Endodermal cell (in vitro differentiated cells): ENCODE data around the gene KRTAP4-6. TPM values are rescaled to one million over a fixed set of nuclear protein-coding genes. Genes with fewer than 3 reads are reported as not detected.
"Not testable (repeated sequence)": the region's sequence is repeated elsewhere in the genome, so short reads cannot be mapped to it uniquely, and the experiment has no call there.

Source experiments
- DNase-seq: peaks from one replicate; pipeline ENCODE4 v3.0.0-alpha.2; 2017
- H3K27ac ChIP-seq: 2 replicates; pipeline ENCODE4 v1.5.1; 2013; ENCODE audit warnings: mild to moderate bottlenecking, low read depth, low read length, moderate library complexity
- H3K27me3 ChIP-seq: 2 replicates; pipeline ENCODE4 v1.6.1; 2013; ENCODE audit warnings: mild to moderate bottlenecking, low read length, moderate library complexity; ENCODE audit not compliant: insufficient read depth, control insufficient read depth, poor library complexity, severe bottlenecking
- H3K36me3 ChIP-seq: 2 replicates; pipeline ENCODE4 v1.7.0; 2013; ENCODE audit warnings: mild to moderate bottlenecking, low read length, moderate library complexity; ENCODE audit not compliant: control insufficient read depth, insufficient read depth
- H3K4me1 ChIP-seq: one replicate; pipeline ENCODE4 v1.7.0; 2013; ENCODE audit warnings: low read length; ENCODE audit not compliant: control insufficient read depth, insufficient read depth
- H3K4me3 ChIP-seq: 2 replicates; pipeline ENCODE4 v1.5.1; 2013; ENCODE audit warnings: mild to moderate bottlenecking, low read length, moderate library complexity
- H3K9ac ChIP-seq: 2 replicates; pipeline ENCODE4 v1.6.1; 2013; ENCODE audit warnings: mild to moderate bottlenecking, low read length, moderate library complexity; ENCODE audit not compliant: poor library complexity, severe bottlenecking; ENCODE audit errors: extremely low read depth
- H3K9me3 ChIP-seq: 2 replicates; pipeline ENCODE4 v1.6.1; 2013; ENCODE audit warnings: mild to moderate bottlenecking, low read length, moderate library complexity; ENCODE audit not compliant: control insufficient read depth
- H3K27ac Mint-ChIP-seq: 2 replicates; pipeline ENCODE4 v1.8.0; 2020; ENCODE audit warnings: mixed read lengths
- H3K27me3 Mint-ChIP-seq: 2 replicates; pipeline ENCODE4 v1.8.0; 2021; ENCODE audit warnings: mild to moderate bottlenecking, mixed read lengths; ENCODE audit not compliant: insufficient read depth
- H3K36me3 Mint-ChIP-seq: 2 replicates; pipeline ENCODE4 v1.8.0; 2020; ENCODE audit warnings: low read depth, mixed read lengths
- H3K4me1 Mint-ChIP-seq: 2 replicates; pipeline ENCODE4 v1.8.0; 2020; ENCODE audit warnings: mixed read lengths
- H3K4me3 Mint-ChIP-seq: 2 replicates; pipeline ENCODE4 v1.8.0; 2020; ENCODE audit warnings: mild to moderate bottlenecking, moderate library complexity, mixed read lengths
- H3K9me3 Mint-ChIP-seq: 2 replicates; pipeline ENCODE4 v1.8.0; 2020; ENCODE audit warnings: mild to moderate bottlenecking, mixed read lengths
- WGBS, 2 experiments: methylation state at CpG; one replicate each; pipeline versions ENCODE4 v1.1.5 to v1.1.7; 2013; ENCODE audit warnings: missing lambda C conversion rate in 2 of 2, mixed read lengths in 1 of 2; ENCODE audit not compliant: insufficient coverage in 1 of 2, insufficient read length in 1 of 2; 5-methylcytosine and 5-hydroxymethylcytosine counted together
- long read RNA-seq, 4 experiments: library from polyadenylated mRNA in 2 of 4; library from RNA in 1 of 4; library from capped mRNA in 1 of 4; stranded (forward) in 3 of 4; unstranded in 1 of 4; transcript quantifications; one replicate each; pipeline ENCODE4 v2.0.0, GENCODE V29; 2020 to 2021; ENCODE audit warnings: inconsistent platforms in 1 of 4
- polyA plus RNA-seq, 2 experiments: library from polyadenylated mRNA; stranded (reverse); fragments of 50-300 nt; gene quantifications; one replicate each; pipeline ENCODE4 v1.2.3, GENCODE V29; 2013
- total RNA-seq, 2 donors: library from RNA; stranded (reverse); fragmentation: NEBNext Ultra II Directional in 1 of 2; extraction: Animal tissue kit (Norgen Biotek cat#: 25700) in 1 of 2; gene quantifications; 2 replicates in 1 of 2; 3 replicates in 1 of 2; pipeline ENCODE4 v1.2.1, GENCODE V29; 2021
- TF ChIP-seq, protein P1 (sequence below): fragments of 200-600 bp; sonication (generic); conservative IDR thresholded peaks from 2 replicates; pipeline ENCODE4 v1.5.0; 2021; ENCODE audit warnings: antibody characterized with exemption, mild to moderate bottlenecking

The KRTAP4-6 gene
- not detected for total RNA-seq
- not detected for polyA plus RNA-seq (2013, experiment 1 of 2)
- not detected for polyA plus RNA-seq (2013, experiment 2 of 2)
- long read RNA-seq, experiment 1: 0 reads
- long read RNA-seq, experiment 2: 0 reads
- long read RNA-seq, experiment 3: 0 reads
- long read RNA-seq, experiment 4: 0 reads

GRCh38 chr17:41140360-41141131 lies at the start of gene KRTAP4-6:
Gene KRTAP4-6, minus strand, starts transcription at chr17:41140544. Its CDS starts 57 bp downstream, at chr17:41140487.
- H3K36me3 ChIP-seq: no peaks in the 10 kb centered on the region
- H3K27ac ChIP-seq: no peak within 1 kb of the TSS
- Mint-ChIP-seq H3K27ac (no peak within 1 kb of the TSS), H3K4me3 (no peak within 1 kb of the TSS), H3K4me1 (no peaks in the 10 kb centered on the region), H3K36me3 (peaks cover 2% of the 10 kb centered on the region), H3K27me3 (peaks cover 3% of the 10 kb centered on the region), H3K9me3 (peaks cover 41% of the 10 kb centered on the region)
- TF ChIP-seq, protein P1, sequence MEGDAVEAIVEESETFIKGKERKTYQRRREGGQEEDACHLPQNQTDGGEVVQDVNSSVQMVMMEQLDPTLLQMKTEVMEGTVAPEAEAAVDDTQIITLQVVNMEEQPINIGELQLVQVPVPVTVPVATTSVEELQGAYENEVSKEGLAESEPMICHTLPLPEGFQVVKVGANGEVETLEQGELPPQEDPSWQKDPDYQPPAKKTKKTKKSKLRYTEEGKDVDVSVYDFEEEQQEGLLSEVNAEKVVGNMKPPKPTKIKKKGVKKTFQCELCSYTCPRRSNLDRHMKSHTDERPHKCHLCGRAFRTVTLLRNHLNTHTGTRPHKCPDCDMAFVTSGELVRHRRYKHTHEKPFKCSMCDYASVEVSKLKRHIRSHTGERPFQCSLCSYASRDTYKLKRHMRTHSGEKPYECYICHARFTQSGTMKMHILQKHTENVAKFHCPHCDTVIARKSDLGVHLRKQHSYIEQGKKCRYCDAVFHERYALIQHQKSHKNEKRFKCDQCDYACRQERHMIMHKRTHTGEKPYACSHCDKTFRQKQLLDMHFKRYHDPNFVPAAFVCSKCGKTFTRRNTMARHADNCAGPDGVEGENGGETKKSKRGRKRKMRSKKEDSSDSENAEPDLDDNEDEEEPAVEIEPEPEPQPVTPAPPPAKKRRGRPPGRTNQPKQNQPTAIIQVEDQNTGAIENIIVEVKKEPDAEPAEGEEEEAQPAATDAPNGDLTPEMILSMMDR: no peak
- no peak within 1 kb of the TSS for H3K9ac ChIP-seq
- H3K4me1 ChIP-seq: no peaks in the 10 kb centered on the region
- DNase-seq: no peak
- peaks cover 5% of the 10 kb centered on the region for H3K9me3 ChIP-seq
- WGBS, 2 experiments: 55 to 86% methylated on average over 2 to 6 of the region's 6 CpGs
- H3K27me3 ChIP-seq: no peaks in the 10 kb centered on the region
- H3K4me3 ChIP-seq: no peak within 1 kb of the TSS

DNA sequence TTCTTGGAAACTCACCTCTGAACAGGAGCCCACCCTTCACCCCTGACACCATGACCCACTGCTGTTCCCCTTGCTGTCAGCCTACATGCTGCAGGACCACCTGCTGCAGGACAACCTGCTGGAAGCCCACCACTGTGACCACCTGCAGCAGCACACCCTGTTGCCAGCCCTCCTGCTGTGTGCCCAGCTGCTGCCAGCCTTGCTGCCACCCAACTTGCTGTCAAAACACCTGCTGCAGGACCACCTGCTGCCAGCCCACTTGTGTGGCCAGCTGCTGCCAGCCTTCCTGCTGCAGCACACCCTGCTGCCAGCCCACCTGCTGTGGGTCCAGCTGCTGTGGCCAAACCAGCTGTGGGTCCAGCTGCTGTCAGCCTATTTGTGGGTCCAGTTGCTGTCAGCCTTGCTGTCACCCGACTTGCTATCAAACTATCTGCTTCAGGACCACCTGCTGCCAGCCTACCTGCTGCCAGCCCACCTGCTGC lies 49.5 kb upstream of the KRTAP4-6 start, which contains the start of gene KRTAP9-1:
Gene KRTAP9-1 (plus strand): TSS at position 51 of the 482 bp plus-strand sequence. CDS start 0 bp downstream, at position 51.
- not testable (repeated sequence) for H3K9ac ChIP-seq, H3K27me3 Mint-ChIP-seq, H3K27ac ChIP-seq, H3K9me3 ChIP-seq, DNase-seq, H3K4me3 ChIP-seq, H3K36me3 Mint-ChIP-seq, H3K36me3 ChIP-seq, H3K4me3 Mint-ChIP-seq, H3K4me1 Mint-ChIP-seq, H3K4me1 ChIP-seq, H3K27ac Mint-ChIP-seq, H3K27me3 ChIP-seq
- peaks cover 11% of the 10 kb centered on the region for H3K9me3 Mint-ChIP-seq
- 79 to 100% methylated on average over 1 of the region's 1 CpG for WGBS, 2 experiments

- H3K27me3 ChIP-seq: no peaks in the 10 kb centered on the region
- DNase-seq: no peak
- H3K9me3 Mint-ChIP-seq: no peaks in the 10 kb centered on the region
- no peaks in the 10 kb centered on the region for H3K36me3 ChIP-seq
- no peak overlapping the region for H3K27ac Mint-ChIP-seq
- H3K4me3 Mint-ChIP-seq: no peak overlapping the region
- H3K9me3 ChIP-seq: no peaks in the 10 kb centered on the region
- no peak overlapping the region for H3K27ac ChIP-seq
- no peaks in the 10 kb centered on the region for H3K4me1 ChIP-seq
- H3K4me3 ChIP-seq: no peak overlapping the region
- H3K4me1 Mint-ChIP-seq: peaks cover 1% of the 10 kb centered on the region
- peaks cover 5% of the 10 kb centered on the region for H3K27me3 Mint-ChIP-seq
- TF ChIP-seq, protein P1: no peak
- H3K36me3 Mint-ChIP-seq: no peaks in the 10 kb centered on the region
- 86 to 100% methylated on average over 1 to 2 of the region's 2 CpGs for WGBS, 2 experiments
- no peak overlapping the region for H3K9ac ChIP-seq
Observed at GRCh38 chr17:41186872-41187271, 46.5 kb upstream of the KRTAP4-6 start.
